ENCODE data around the gene IL23A.
"Not testable (repeated sequence)": the region's sequence is repeated elsewhere in the genome, so short reads cannot be mapped to it uniquely, and the experiment has no call there.

The IL23A gene

GRCh38 chr12:56304872-56305590 is 33.7 kb upstream of the IL23A start:
- Histone ChIP-seq H3K4me3 (ENCODE audit: low read length) (no peak overlapping the region), H3K27ac (ENCODE audit: low read length) (no peak overlapping the region), H3K36me3 (ENCODE audit: control insufficient read depth, insufficient read depth, low read length) (peaks cover 11% of the 10 kb centered on the region; the same call in 1 of the 2 replicates), H3K27me3 (ENCODE audit: control insufficient read depth, insufficient read depth, low read length) (no peaks in the 10 kb centered on the region), H3K4me1 (ENCODE audit: control insufficient read depth, insufficient read depth, low read length) (0 out of 2 replicates have a peak, but pooled peaks cover 2% of the 10 kb centered on the region), H3K9me3 (ENCODE audit: control insufficient read depth, insufficient read depth, low read length) (no peaks in the 10 kb centered on the region)
- no peak for DNase-seq (ENCODE audit: low read depth, low spot score)
- no CpG with 5 or more reads among the region's 8 CpGs for WGBS (ENCODE audit: insufficient coverage, insufficient read length)

- peaks cover 14% of the 10 kb centered on the region; the same call in 1 of the 2 replicates for H3K36me3 ChIP-seq (ENCODE audit: control insufficient read depth, insufficient read depth, low read length)
- no peak for DNase-seq (ENCODE audit: low read depth, low spot score)
Observed at GRCh38 chr12:56307221-56307965, 31.3 kb upstream of the IL23A start.

GRCh38 chr12:56308714-56309113 is 30.0 kb upstream of the IL23A start:
- Histone ChIP-seq H3K4me3 (ENCODE audit: low read length) (no peak overlapping the region), H3K27me3 (ENCODE audit: control insufficient read depth, insufficient read depth, low read length) (no peaks in the 10 kb centered on the region), H3K36me3 (ENCODE audit: control insufficient read depth, insufficient read depth, low read length) (peaks cover 14% of the 10 kb centered on the region; the same call in 1 of the 2 replicates), H3K27ac (ENCODE audit: low read length) (no peak overlapping the region), H3K4me1 (ENCODE audit: control insufficient read depth, insufficient read depth, low read length) (no peaks in the 10 kb centered on the region), H3K9me3 (ENCODE audit: control insufficient read depth, insufficient read depth, low read length) (no peaks in the 10 kb centered on the region)
- no peak for DNase-seq (ENCODE audit: low read depth, low spot score)
- no CpG with 5 or more reads among the region's 3 CpGs for WGBS (ENCODE audit: insufficient coverage, insufficient read length)

More at GRCh38 chr12:56307221-56307965, 31.3 kb upstream of the IL23A start:
- H3K4me3 ChIP-seq (ENCODE audit: low read length): no peak overlapping the region
- H3K4me1 ChIP-seq (ENCODE audit: control insufficient read depth, insufficient read depth, low read length): no peaks in the 10 kb centered on the region
- no peak overlapping the region for H3K27ac ChIP-seq (ENCODE audit: low read length)
- no peaks in the 10 kb centered on the region for H3K27me3 ChIP-seq (ENCODE audit: control insufficient read depth, insufficient read depth, low read length)
- no peaks in the 10 kb centered on the region for H3K9me3 ChIP-seq (ENCODE audit: control insufficient read depth, insufficient read depth, low read length)
- no CpG with 5 or more reads among the region's 7 CpGs for WGBS (ENCODE audit: insufficient coverage, insufficient read length)

GRCh38 chr12:56311003-56311402 is 27.7 kb upstream of the IL23A start:
- H3K27me3 ChIP-seq (ENCODE audit: control insufficient read depth, insufficient read depth, low read length): no peaks in the 10 kb centered on the region
- no peak overlapping the region for H3K27ac ChIP-seq (ENCODE audit: low read length)
- no peak overlapping the region for H3K4me3 ChIP-seq (ENCODE audit: low read length)
- no peaks in the 10 kb centered on the region for H3K9me3 ChIP-seq (ENCODE audit: control insufficient read depth, insufficient read depth, low read length)
- no peak for DNase-seq (ENCODE audit: low read depth, low spot score)
- no CpG with 5 or more reads among the region's 12 CpGs for WGBS (ENCODE audit: insufficient coverage, insufficient read length)
- H3K4me1 ChIP-seq (ENCODE audit: control insufficient read depth, insufficient read depth, low read length): no peaks in the 10 kb centered on the region
- H3K36me3 ChIP-seq (ENCODE audit: control insufficient read depth, insufficient read depth, low read length): peaks cover 18% of the 10 kb centered on the region; the same call in 1 of the 2 replicates

GRCh38 chr12:56315249-56315621 is 23.4 kb upstream of the IL23A start:
- Histone ChIP-seq H3K27me3 (ENCODE audit: control insufficient read depth, insufficient read depth, low read length) (no peaks in the 10 kb centered on the region), H3K4me3 (ENCODE audit: low read length) (peak overlapping the region; percentile 80), H3K4me1 (ENCODE audit: control insufficient read depth, insufficient read depth, low read length) (no peaks in the 10 kb centered on the region), H3K9me3 (ENCODE audit: control insufficient read depth, insufficient read depth, low read length) (no peaks in the 10 kb centered on the region), H3K27ac (ENCODE audit: low read length) (no peak overlapping the region), H3K36me3 (ENCODE audit: control insufficient read depth, insufficient read depth, low read length) (peaks cover 11% of the 10 kb centered on the region; the same call in 1 of the 2 replicates)
- no peak for DNase-seq (ENCODE audit: low read depth, low spot score)
- WGBS (ENCODE audit: insufficient coverage, insufficient read length): no CpG with 5 or more reads among the region's 11 CpGs

GRCh38 chr12:56315622-56316473 is 22.8 kb upstream of the IL23A start, which contains the start of gene CNPY2:
TSS of gene CNPY2 (minus strand) at chr12:56315988. CDS start at chr12:56315217, 771 bp downstream.
- Histone ChIP-seq H3K4me1 (ENCODE audit: control insufficient read depth, insufficient read depth, low read length) (no peaks in the 10 kb centered on the region), H3K4me3 (ENCODE audit: low read length) (peak within 1 kb of the TSS; percentile 80), H3K36me3 (ENCODE audit: control insufficient read depth, insufficient read depth, low read length) (peaks cover 8% of the 10 kb centered on the region; the same call in 1 of the 2 replicates), H3K9me3 (ENCODE audit: control insufficient read depth, insufficient read depth, low read length) (no peaks in the 10 kb centered on the region), H3K27ac (ENCODE audit: low read length) (no peak within 1 kb of the TSS), H3K27me3 (ENCODE audit: control insufficient read depth, insufficient read depth, low read length) (no peaks in the 10 kb centered on the region)
- no CpG with 5 or more reads among the region's 62 CpGs for WGBS (ENCODE audit: insufficient coverage, insufficient read length)
- DNase-seq (ENCODE audit: low read depth, low spot score): peak; percentile 92

- Histone ChIP-seq H3K27me3 (ENCODE audit: control insufficient read depth, insufficient read depth, low read length) (no peaks in the 10 kb centered on the region), H3K4me1 (ENCODE audit: control insufficient read depth, insufficient read depth, low read length) (no peaks in the 10 kb centered on the region), H3K9me3 (ENCODE audit: control insufficient read depth, insufficient read depth, low read length) (no peaks in the 10 kb centered on the region), H3K4me3 (ENCODE audit: low read length) (no peak overlapping the region), H3K27ac (ENCODE audit: low read length) (no peak overlapping the region), H3K36me3 (ENCODE audit: control insufficient read depth, insufficient read depth, low read length) (peaks cover 5% of the 10 kb centered on the region; the same call in 1 of the 2 replicates)
- 100% methylated on average over 1 of the region's 3 CpGs for WGBS (ENCODE audit: insufficient coverage, insufficient read length)
- no peak for DNase-seq (ENCODE audit: low read depth, low spot score)
Observed at GRCh38 chr12:56317675-56318074, 21.0 kb upstream of the IL23A start.

- Histone ChIP-seq H3K4me3 (ENCODE audit: low read length) (no peak overlapping the region), H3K27me3 (ENCODE audit: control insufficient read depth, insufficient read depth, low read length) (no peaks in the 10 kb centered on the region), H3K4me1 (ENCODE audit: control insufficient read depth, insufficient read depth, low read length) (no peaks in the 10 kb centered on the region), H3K36me3 (ENCODE audit: control insufficient read depth, insufficient read depth, low read length) (0 out of 2 replicates have a peak, but pooled peaks cover 4% of the 10 kb centered on the region), H3K9me3 (ENCODE audit: control insufficient read depth, insufficient read depth, low read length) (no peaks in the 10 kb centered on the region), H3K27ac (ENCODE audit: low read length) (no peak overlapping the region)
- DNase-seq (ENCODE audit: low read depth, low spot score): no peak
- WGBS (ENCODE audit: insufficient coverage, insufficient read length): no CpG with 5 or more reads among the region's 2 CpGs
Observed at GRCh38 chr12:56321027-56321426, 17.7 kb upstream of the IL23A start.

GRCh38 chr12:56321610-56322009 is 17.1 kb upstream of the IL23A start:
- H3K9me3 ChIP-seq (ENCODE audit: control insufficient read depth, insufficient read depth, low read length); H3K4me1 ChIP-seq (ENCODE audit: control insufficient read depth, insufficient read depth, low read length); H3K4me3 ChIP-seq (ENCODE audit: low read length); H3K27ac ChIP-seq (ENCODE audit: low read length); H3K27me3 ChIP-seq (ENCODE audit: control insufficient read depth, insufficient read depth, low read length); DNase-seq (ENCODE audit: low read depth, low spot score); H3K36me3 ChIP-seq (ENCODE audit: control insufficient read depth, insufficient read depth, low read length): not testable (repeated sequence)
- no CpG with 5 or more reads among the region's 8 CpGs for WGBS (ENCODE audit: insufficient coverage, insufficient read length)

GRCh38 chr12:56324206-56324605 is 14.5 kb upstream of the IL23A start:
- DNase-seq (ENCODE audit: low read depth, low spot score): no peak
- no peaks in the 10 kb centered on the region for H3K4me1 ChIP-seq (ENCODE audit: control insufficient read depth, insufficient read depth, low read length)
- H3K36me3 ChIP-seq (ENCODE audit: control insufficient read depth, insufficient read depth, low read length): peaks cover 6% of the 10 kb centered on the region; the same call in 1 of the 2 replicates
- H3K4me3 ChIP-seq (ENCODE audit: low read length): no peak overlapping the region
- H3K9me3 ChIP-seq (ENCODE audit: control insufficient read depth, insufficient read depth, low read length): no peaks in the 10 kb centered on the region
- WGBS (ENCODE audit: insufficient coverage, insufficient read length): no CpG with 5 or more reads among the region's 6 CpGs
- H3K27me3 ChIP-seq (ENCODE audit: control insufficient read depth, insufficient read depth, low read length): no peaks in the 10 kb centered on the region
- no peak overlapping the region for H3K27ac ChIP-seq (ENCODE audit: low read length)
